ENCODE results near the gene LMX1B. TPM values are rescaled to one million over a fixed set of nuclear protein-coding genes. Genes with fewer than 3 reads are reported as not detected.

LMX1B gene
- total and polyA plus RNA-seq, 7 experiments from 2014 or later: not detected

DNA sequence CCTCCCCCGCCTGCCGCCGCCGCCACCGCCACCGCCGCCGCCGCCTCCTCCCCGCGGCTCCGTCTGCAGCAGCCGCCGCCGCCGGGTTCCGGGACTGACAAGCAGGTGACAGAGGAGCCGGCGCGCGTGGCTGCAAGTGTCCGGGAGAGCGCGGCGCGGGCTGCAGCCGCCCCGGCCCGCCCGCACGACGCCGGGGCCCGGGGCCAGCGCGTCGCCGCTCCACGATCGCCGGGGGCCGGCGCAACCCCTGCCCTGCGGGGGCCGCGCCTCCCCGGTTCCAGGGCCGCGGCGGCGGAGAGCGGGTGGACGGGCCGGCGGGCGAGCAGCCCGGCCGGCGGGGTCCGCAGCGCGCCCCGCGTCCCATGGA is 343 bp downstream of the LMX1B start:
- Histone ChIP-seq H3K9me3 (ENCODE audit: control insufficient read depth in 2 of 3, low read length in 3 of 3) (no peaks in the 10 kb centered on the region), H3K36me3 (ENCODE audit: control insufficient read depth in 2 of 3, insufficient read depth in 3 of 3, low read length in 3 of 3) (no peaks in the 10 kb centered on the region), H3K4me3 (ENCODE audit: low read length) (no peak overlapping the region), H3K4me1 (ENCODE audit: control insufficient read depth in 2 of 2, insufficient read depth in 2 of 2, low read length in 2 of 2) (peaks cover 6 to 7% of the 10 kb centered on the region in 2 donors), H3K27me3 (ENCODE audit: control insufficient read depth in 2 of 2, insufficient read depth in 2 of 2, low read length in 2 of 2) (peaks cover 10 to 18% of the 10 kb centered on the region in 2 donors), H3K27ac (ENCODE audit: low read depth, low read length) (no peak overlapping the region)
- no peak for DNase-seq
- intact Hi-C loops (cut with micrococcal nuclease): loop anchor here in 1 of 2 donors (5.0 kb wide), 1 partner anchor 168 kb away; no protein-coding TSS in a partner anchor
- Mint-ChIP-seq H3K27ac (no peak overlapping the region), H3K4me3 (peak overlapping the region in 4 of 10 donors; percentile 63 to 88 (median 73)), H3K27me3 (peaks cover 44 to 77% (median 57%) of the 10 kb centered on the region in 5 donors), H3K4me1 (peaks cover 14 to 32% (median 24%) of the 10 kb centered on the region in 7 donors), H3K36me3 (peaks cover 0 to 1% (median 0%) of the 10 kb centered on the region in 5 donors), H3K9me3 (no peaks in the 10 kb centered on the region)
- ATAC-seq: no peak
- ChIA-PET CTCF (no interaction called here), POLR2A (no interaction called here)

DNA sequence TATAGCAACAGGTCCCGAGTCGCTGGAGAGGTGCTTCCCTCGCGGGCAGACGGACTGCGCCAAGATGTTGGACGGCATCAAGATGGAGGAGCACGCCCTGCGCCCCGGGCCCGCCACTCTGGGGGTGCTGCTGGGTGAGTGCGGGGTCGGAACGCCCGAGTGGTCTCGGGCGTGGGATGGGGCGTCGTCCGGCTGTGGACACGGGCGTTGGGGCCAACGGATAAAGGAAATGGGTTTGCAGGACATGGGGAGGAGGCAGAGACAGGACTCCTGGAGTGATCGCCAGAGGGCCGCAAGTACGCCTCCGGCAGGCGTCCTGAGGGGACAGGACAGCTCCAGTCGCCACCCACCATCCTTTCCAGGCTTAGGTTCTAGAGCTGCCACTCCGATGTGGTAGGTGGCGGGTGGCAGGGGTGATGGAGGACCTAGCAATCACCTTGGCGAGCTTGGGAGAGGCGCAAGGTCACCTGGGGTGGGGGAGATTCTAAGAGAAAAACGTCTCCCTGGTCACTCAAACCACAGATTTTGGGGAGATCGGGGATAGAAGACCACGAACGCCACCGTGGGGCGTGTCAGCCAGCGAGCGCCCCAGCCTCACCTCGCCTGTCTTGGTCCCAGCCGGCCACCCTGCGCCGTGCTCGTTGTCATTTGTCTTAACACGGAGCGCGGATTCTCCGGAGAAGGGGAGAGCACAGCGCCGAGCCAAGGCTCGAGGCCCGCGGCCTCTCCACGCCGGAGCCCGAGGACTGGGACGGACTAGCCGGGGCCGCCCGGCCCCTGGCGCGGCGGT is 922 bp downstream of the LMX1B start:
- ATAC-seq: no peak
- Histone ChIP-seq H3K27ac (ENCODE audit: low read depth, low read length) (no peak overlapping the region), H3K4me3 (ENCODE audit: low read length) (no peak overlapping the region), H3K27me3 (ENCODE audit: control insufficient read depth in 2 of 2, insufficient read depth in 2 of 2, low read length in 2 of 2) (peaks cover 10 to 18% of the 10 kb centered on the region in 2 donors), H3K36me3 (ENCODE audit: control insufficient read depth in 2 of 3, insufficient read depth in 3 of 3, low read length in 3 of 3) (no peaks in the 10 kb centered on the region), H3K9me3 (ENCODE audit: control insufficient read depth in 2 of 3, low read length in 3 of 3) (no peaks in the 10 kb centered on the region), H3K4me1 (ENCODE audit: control insufficient read depth in 2 of 2, insufficient read depth in 2 of 2, low read length in 2 of 2) (peaks cover 6 to 7% of the 10 kb centered on the region in 2 donors)
- Mint-ChIP-seq H3K36me3 (peaks cover 0 to 1% (median 0%) of the 10 kb centered on the region in 5 donors), H3K27ac (peak overlapping the region in 1 of 9 donors; percentile 74), H3K4me3 (peak overlapping the region; percentile 62 to 85 (median 72)), H3K27me3 (peaks cover 50 to 77% (median 57%) of the 10 kb centered on the region in 5 donors), H3K9me3 (no peaks in the 10 kb centered on the region), H3K4me1 (peaks cover 14 to 32% (median 24%) of the 10 kb centered on the region in 7 donors)
- intact Hi-C loops (cut with micrococcal nuclease): loop anchor here in 1 of 2 donors (5.0 kb wide), 1 partner anchor 168 kb away; no protein-coding TSS in a partner anchor
- ChIA-PET CTCF (no interaction called here), POLR2A (no interaction called here)
- DNase-seq: no peak

DNA sequence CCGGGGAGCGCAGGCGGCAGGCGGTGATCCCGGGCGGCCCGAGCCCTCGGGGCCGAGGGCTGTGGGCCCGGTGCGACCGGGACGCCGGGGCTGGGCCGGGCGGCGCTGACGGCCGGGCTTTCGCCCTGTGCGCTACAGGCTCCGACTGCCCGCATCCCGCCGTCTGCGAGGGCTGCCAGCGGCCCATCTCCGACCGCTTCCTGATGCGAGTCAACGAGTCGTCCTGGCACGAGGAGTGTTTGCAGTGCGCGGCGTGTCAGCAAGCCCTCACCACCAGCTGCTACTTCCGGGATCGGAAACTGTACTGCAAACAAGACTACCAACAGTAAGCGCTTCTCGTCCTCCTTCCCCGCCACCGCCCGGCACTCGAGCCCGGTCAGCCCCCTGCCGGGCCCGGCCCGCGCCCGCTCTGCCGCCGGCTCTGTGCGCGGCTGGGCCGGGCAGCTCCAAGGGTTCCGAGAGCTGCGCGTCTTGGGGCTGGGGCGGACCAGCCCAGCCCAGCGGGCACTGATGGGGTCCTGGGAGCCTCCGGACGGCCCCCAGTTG is 1.6 kb downstream of the LMX1B start:
- H3K9me3 Mint-ChIP-seq: no peaks in the 10 kb centered on the region
- DNase-seq (peak in 1 of 9 donors; percentile 12), ATAC-seq (no peak)
- Histone ChIP-seq H3K36me3 (ENCODE audit: control insufficient read depth in 2 of 3, insufficient read depth in 3 of 3, low read length in 3 of 3) (no peaks in the 10 kb centered on the region), H3K9me3 (ENCODE audit: control insufficient read depth in 2 of 3, low read length in 3 of 3) (no peaks in the 10 kb centered on the region), H3K4me1 (ENCODE audit: control insufficient read depth in 2 of 2, insufficient read depth in 2 of 2, low read length in 2 of 2) (peaks cover 6 to 7% of the 10 kb centered on the region in 2 donors), H3K27ac (ENCODE audit: low read depth, low read length) (no peak overlapping the region), H3K27me3 (ENCODE audit: control insufficient read depth in 2 of 2, insufficient read depth in 2 of 2, low read length in 2 of 2) (peaks cover 10 to 18% of the 10 kb centered on the region in 2 donors), H3K4me3 (ENCODE audit: low read length) (no peak overlapping the region)
- H3K27ac Mint-ChIP-seq: no peak overlapping the region
- peak overlapping the region in 4 of 10 donors; percentile 41 to 85 (median 46) for H3K4me3 Mint-ChIP-seq
- CTCF ChIA-PET: no interaction called here
- H3K4me1 Mint-ChIP-seq: peaks cover 14 to 35% (median 24%) of the 10 kb centered on the region in 7 donors
- peaks cover 54 to 78% (median 57%) of the 10 kb centered on the region in 5 donors for H3K27me3 Mint-ChIP-seq
- peaks cover 0 to 1% (median 0%) of the 10 kb centered on the region in 5 donors for H3K36me3 Mint-ChIP-seq
- intact Hi-C loops (cut with micrococcal nuclease): no loop called here
- POLR2A ChIA-PET: no interaction called here

DNA sequence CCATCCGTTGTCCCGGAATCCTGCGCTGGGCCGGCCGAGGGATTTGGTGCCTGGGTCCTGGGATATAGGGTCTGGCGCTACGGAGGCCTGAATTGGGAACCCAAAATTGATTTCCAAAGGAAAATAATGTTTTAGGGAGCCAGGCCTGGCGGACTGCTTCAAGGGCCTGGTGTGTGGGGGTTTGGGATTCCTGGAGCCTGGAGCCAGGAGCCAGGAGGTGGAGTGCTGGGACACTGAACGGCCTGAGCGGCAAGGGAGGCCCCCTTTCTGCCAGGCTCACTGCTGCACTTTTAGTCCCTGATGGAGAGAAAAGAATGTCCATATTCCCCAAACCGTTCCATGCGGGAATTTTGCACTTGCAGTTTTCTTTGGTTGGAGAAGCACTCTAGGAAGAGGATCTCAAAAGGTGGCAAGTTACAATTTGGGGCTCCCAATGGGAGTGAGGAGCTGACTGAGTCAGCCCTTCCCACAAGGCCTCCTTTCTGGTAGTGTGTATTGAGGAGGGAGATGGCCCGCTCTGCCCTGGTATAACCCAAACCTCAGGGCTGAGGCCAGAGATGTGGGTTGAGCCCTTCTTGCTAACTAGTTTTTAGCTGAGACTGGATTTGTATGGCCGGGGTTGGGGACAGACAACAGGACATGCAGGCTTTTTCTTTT is 2.2 kb downstream of the LMX1B start:
- no peak for ATAC-seq
- DNase-seq: no peak
- Histone ChIP-seq H3K4me3 (ENCODE audit: low read length) (no peak overlapping the region), H3K27ac (ENCODE audit: low read depth, low read length) (no peak overlapping the region), H3K27me3 (ENCODE audit: control insufficient read depth in 2 of 2, insufficient read depth in 2 of 2, low read length in 2 of 2) (peaks cover 13 to 18% of the 10 kb centered on the region in 2 donors), H3K36me3 (ENCODE audit: control insufficient read depth in 2 of 3, insufficient read depth in 3 of 3, low read length in 3 of 3) (no peaks in the 10 kb centered on the region), H3K9me3 (ENCODE audit: control insufficient read depth in 2 of 3, low read length in 3 of 3) (no peaks in the 10 kb centered on the region), H3K4me1 (ENCODE audit: control insufficient read depth in 2 of 2, insufficient read depth in 2 of 2, low read length in 2 of 2) (peaks cover 6 to 7% of the 10 kb centered on the region in 2 donors)
- H3K9me3 Mint-ChIP-seq: no peaks in the 10 kb centered on the region
- peak overlapping the region in 5 of 10 donors; percentile 9 to 85 (median 23) for H3K4me3 Mint-ChIP-seq
- peaks cover 58 to 78% (median 63%) of the 10 kb centered on the region in 5 donors for H3K27me3 Mint-ChIP-seq
- no peak overlapping the region for H3K27ac Mint-ChIP-seq
- H3K36me3 Mint-ChIP-seq: peaks cover 0 to 1% (median 0%) of the 10 kb centered on the region in 5 donors
- CTCF ChIA-PET: no interaction called here
- intact Hi-C loops (cut with micrococcal nuclease): no loop called here
- POLR2A ChIA-PET: no interaction called here
- peaks cover 14 to 35% (median 24%) of the 10 kb centered on the region in 7 donors for H3K4me1 Mint-ChIP-seq

DNA sequence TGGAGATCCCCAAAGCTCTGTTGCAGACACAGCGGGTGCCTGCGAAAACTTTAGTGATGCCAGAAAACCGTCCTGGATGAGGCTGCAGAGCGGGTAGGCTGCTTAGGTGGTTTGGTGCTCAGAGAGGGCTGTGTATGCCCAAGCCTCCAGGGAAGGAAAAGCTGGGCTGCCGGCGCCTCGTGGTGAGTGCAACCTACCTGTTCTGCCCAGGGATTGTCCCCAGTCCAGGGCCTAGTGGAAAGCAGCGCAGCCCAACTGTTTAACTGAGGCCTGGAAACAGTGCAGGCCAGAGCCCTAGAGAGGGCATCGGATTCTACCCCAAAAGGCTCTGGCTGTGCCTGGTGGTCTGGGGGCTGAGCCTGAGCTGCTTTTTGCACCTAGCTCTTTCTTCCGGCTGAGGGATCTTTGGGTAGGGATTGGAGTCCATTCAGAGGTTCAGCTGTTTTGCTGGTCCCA is 2.8 kb downstream of the LMX1B start:
- Mint-ChIP-seq H3K36me3 (peaks cover 0 to 1% (median 0%) of the 10 kb centered on the region in 5 donors), H3K27me3 (peaks cover 59 to 78% (median 64%) of the 10 kb centered on the region in 5 donors), H3K4me1 (peaks cover 12 to 30% (median 20%) of the 10 kb centered on the region in 7 donors), H3K9me3 (no peaks in the 10 kb centered on the region), H3K4me3 (peak overlapping the region in 6 of 10 donors; percentile 18 to 85 (median 40)), H3K27ac (no peak overlapping the region)
- no peaks in the 10 kb centered on the region for H3K9me3 ChIP-seq (ENCODE audit: control insufficient read depth in 2 of 3, low read length in 3 of 3)
- CTCF ChIA-PET: no interaction called here
- no peak for DNase-seq
- POLR2A ChIA-PET: no interaction called here
- peaks cover 6 to 7% of the 10 kb centered on the region in 2 donors for H3K4me1 ChIP-seq (ENCODE audit: control insufficient read depth in 2 of 2, insufficient read depth in 2 of 2, low read length in 2 of 2)
- H3K27me3 ChIP-seq (ENCODE audit: control insufficient read depth in 2 of 2, insufficient read depth in 2 of 2, low read length in 2 of 2): peaks cover 13 to 18% of the 10 kb centered on the region in 2 donors
- no peak for ATAC-seq
- H3K4me3 ChIP-seq (ENCODE audit: low read length): no peak overlapping the region
- H3K27ac ChIP-seq (ENCODE audit: low read depth, low read length): no peak overlapping the region
- H3K36me3 ChIP-seq (ENCODE audit: control insufficient read depth in 2 of 3, insufficient read depth in 3 of 3, low read length in 3 of 3): no peaks in the 10 kb centered on the region
- intact Hi-C loops (cut with micrococcal nuclease): no loop called here

DNA sequence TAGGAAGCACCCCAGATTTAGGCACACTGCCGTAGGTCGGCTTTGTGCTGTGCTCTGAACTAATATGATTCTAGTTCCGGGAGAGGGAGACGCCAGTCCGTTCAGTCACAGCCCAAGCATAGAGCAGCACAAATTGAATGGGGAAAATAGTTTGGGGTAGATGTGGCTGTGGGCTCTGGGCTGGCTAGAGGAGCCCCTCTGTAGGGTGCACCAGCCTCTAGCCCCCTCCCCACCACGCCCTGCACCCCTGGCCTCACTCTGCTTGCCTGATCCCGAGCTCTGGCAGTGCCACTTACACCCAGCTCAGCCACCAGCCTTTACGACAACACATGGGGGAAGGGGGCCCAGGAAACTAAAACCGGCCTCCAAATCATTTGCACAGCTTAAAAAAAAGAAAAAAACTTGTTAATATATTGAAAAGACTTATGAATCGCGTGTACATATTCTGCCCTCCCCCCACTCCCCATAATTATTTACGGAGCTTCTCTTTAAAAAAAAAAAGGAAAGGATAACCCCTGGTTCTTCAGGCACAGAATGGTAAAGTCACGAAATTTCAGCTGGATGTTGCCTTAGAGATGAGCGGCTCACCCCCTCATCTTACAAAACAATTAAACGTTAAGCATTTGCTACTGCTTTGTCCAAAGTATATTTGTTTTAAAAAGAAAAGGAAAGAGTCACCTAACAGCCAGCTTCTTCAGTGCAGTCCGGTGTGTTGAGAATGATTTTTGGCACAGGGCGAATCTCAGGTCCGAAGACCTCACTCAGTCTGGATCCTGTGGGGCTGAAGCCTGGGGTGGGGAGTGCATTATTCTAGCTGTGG is 3.5 kb downstream of the LMX1B start:
- peaks cover 1 to 2% of the 10 kb centered on the region in 2 donors for H3K4me1 ChIP-seq (ENCODE audit: control insufficient read depth in 2 of 2, insufficient read depth in 2 of 2, low read length in 2 of 2)
- Mint-ChIP-seq H3K27me3 (peaks cover 59 to 78% (median 65%) of the 10 kb centered on the region in 5 donors), H3K4me3 (peak overlapping the region in 6 of 10 donors; percentile 17 to 85 (median 40)), H3K4me1 (peaks cover 6 to 24% (median 18%) of the 10 kb centered on the region in 7 donors), H3K27ac (no peak overlapping the region), H3K36me3 (no peaks in the 10 kb centered on the region), H3K9me3 (no peaks in the 10 kb centered on the region)
- H3K27me3 ChIP-seq (ENCODE audit: control insufficient read depth in 2 of 2, insufficient read depth in 2 of 2, low read length in 2 of 2): peaks cover 8 to 13% of the 10 kb centered on the region in 2 donors
- DNase-seq (no peak), ATAC-seq (no peak)
- H3K4me3 ChIP-seq (ENCODE audit: low read length): no peak overlapping the region
- POLR2A ChIA-PET: interaction anchor here (0.6 kb wide), 1 partner anchor 93 kb away, joined by 3 read pairs; no protein-coding TSS in a partner anchor
- no peaks in the 10 kb centered on the region for H3K9me3 ChIP-seq (ENCODE audit: control insufficient read depth in 2 of 3, low read length in 3 of 3)
- intact Hi-C loops (cut with micrococcal nuclease): no loop called here
- CTCF ChIA-PET: no interaction called here
- no peaks in the 10 kb centered on the region for H3K36me3 ChIP-seq (ENCODE audit: control insufficient read depth in 2 of 3, insufficient read depth in 3 of 3, low read length in 3 of 3)
- H3K27ac ChIP-seq (ENCODE audit: low read depth, low read length): no peak overlapping the region

Measured in naive thymus-derived CD4-positive, alpha-beta T cell (primary cell).